Testis (tissue), 3 donors: ENCODE data around the gene PRDM13. TPM values are rescaled to one million over a fixed set of nuclear protein-coding genes. Genes with fewer than 3 reads are reported as not detected.

Experiments
- DNase-seq: peaks from one replicate; pipeline ENCODE4 v3.0.0-alpha.2; 2019
- H3K27ac ChIP-seq, 2 donors: fragments of 200-600 bp; sonication (generic); one replicate each; pipeline ENCODE4 v1.5.1; 2019
- H3K27me3 ChIP-seq: fragments of 200-600 bp; sonication (generic); one replicate; pipeline ENCODE4 v1.5.1; 2019
- H3K36me3 ChIP-seq: fragments of 200-600 bp; sonication (generic); one replicate; pipeline ENCODE4 v1.5.1; 2017; ENCODE audit warnings: low read depth; ENCODE audit errors: missing control alignments
- H3K4me1 ChIP-seq: fragments of 200-600 bp; sonication (generic); one replicate; pipeline ENCODE4 v1.5.1; 2019
- H3K4me3 ChIP-seq, 2 donors: fragments of 200-600 bp; sonication (generic); one replicate each; pipeline ENCODE4 v1.5.1; 2017 to 2019
- H3K9me3 ChIP-seq: fragments of 200-600 bp; sonication (generic); one replicate; pipeline ENCODE4 v1.5.1; 2017
- CTCF ChIP-seq, 3 experiments: fragments of 450-650 bp in 2 of 3; fragments of 200-600 bp in 1 of 3; sonication (generic) in 1 of 3; IDR thresholded peaks; one replicate each; pipeline ENCODE4 v1.5.1; 2016 to 2019; ENCODE audit warnings: antibody characterized with exemption in 3 of 3, mild to moderate bottlenecking in 2 of 3, moderate library complexity in 1 of 3
- POLR2A ChIP-seq: fragments of 450-650 bp; IDR thresholded peaks from one replicate; pipeline ENCODE4 v1.6.1; 2017; ENCODE audit warnings: antibody characterized with exemption, mild to moderate bottlenecking, moderate library complexity
- WGBS, 2 donors: methylation state at CpG; one replicate each; pipeline ENCODE4 v1.1.5; 2018; 5-methylcytosine and 5-hydroxymethylcytosine counted together
- intact Hi-C: fragments of 100-400 bp; cut with DNase I; formaldehyde crosslinking; loops from one replicate; pipeline ENCODE4 v1.15.1; 2023; ENCODE audit warnings: low total_unique reads
- polyA plus RNA-seq: library from polyadenylated mRNA; stranded (reverse); fragments of 350-450 nt; fragmentation: Illumina TruSeq; extraction: RNeasy Lipid Tissue Mini Kit (QIAGEN cat#74804); gene quantifications from one replicate; pipeline ENCODE4 v1.2.3, GENCODE V29; 2014; ENCODE audit warnings: low read depth, low replicate concordance; ENCODE audit not compliant: insufficient read depth
- total RNA-seq, 2 donors: library from RNA; depleted of rRNA; stranded (reverse); fragments of >200 nt; gene quantifications; one replicate each; pipeline ENCODE4 v1.2.3, GENCODE V29; 2016

The PRDM13 gene
- total and polyA plus RNA-seq, 3 donors from 2014 or later, result 0.16 to 1.0 (median 0.68) TPM

GRCh38 chr6:99587792-99588191 lies 18.8 kb upstream of the PRDM13 start:
- no peaks in the 10 kb centered on the region for H3K27me3 ChIP-seq
- intact Hi-C loops, result no loop called here
- WGBS, 2 donors, result 69 to 78% methylated on average over 4 of the region's 4 CpGs
- no peak for DNase-seq
- H3K9me3 ChIP-seq, result no peaks in the 10 kb centered on the region
- H3K27ac ChIP-seq, result no peak overlapping the region
- no peak overlapping the region for H3K4me3 ChIP-seq
- peaks cover 14% of the 10 kb centered on the region for H3K4me1 ChIP-seq
- TF ChIP-seq POLR2A (no peak), CTCF (IDR thresholded peaks at IDR 0.05) (no peak)
- H3K36me3 ChIP-seq, result no peaks in the 10 kb centered on the region

DNA sequence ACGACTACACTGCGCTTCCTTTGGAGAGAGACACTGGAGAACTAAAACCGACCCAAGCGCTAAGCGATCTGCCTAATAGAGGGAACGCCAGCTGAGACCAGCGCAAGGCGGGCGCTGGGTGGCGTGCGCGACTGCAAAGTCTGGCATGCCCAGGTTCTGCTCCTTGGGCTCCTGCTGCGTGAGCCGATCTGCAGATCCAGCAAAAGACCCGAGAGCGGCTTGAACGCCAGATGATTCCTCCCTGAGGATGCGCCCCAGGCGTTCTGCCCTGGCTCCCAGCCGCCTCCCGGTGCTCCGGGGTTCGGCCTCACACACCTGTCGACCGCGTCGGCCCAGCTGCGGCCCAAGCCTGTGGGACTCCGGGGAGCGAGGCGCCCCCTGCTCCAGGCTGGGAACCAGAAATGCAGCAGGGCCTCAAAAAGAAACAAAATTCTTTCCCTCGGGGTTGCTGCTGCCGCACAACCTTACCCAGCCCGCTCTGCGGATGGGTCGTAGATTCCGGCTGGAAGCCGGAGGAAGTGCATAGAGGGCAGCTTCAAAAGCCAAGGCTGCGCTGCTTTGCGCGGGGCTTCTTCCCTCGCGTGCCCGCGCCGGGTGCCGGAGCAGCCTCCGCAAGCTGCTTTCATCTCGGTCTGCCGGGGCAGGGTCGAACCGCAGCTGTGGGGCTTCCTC lies 17.9 kb upstream of the PRDM13 start:
- H3K27ac ChIP-seq, result no peak overlapping the region
- peaks cover 14% of the 10 kb centered on the region for H3K4me1 ChIP-seq
- H3K27me3 ChIP-seq, result no peaks in the 10 kb centered on the region
- 2 to 10% methylated on average over 15 to 40 of the region's 52 CpGs for WGBS, 2 donors
- TF ChIP-seq POLR2A (no peak), CTCF (IDR thresholded peaks at IDR 0.05) (no peak)
- DNase-seq, result peak; percentile 77
- peak overlapping the region; percentile 39 to 61 for H3K4me3 ChIP-seq
- no peaks in the 10 kb centered on the region for H3K36me3 ChIP-seq
- H3K9me3 ChIP-seq, result no peaks in the 10 kb centered on the region
- intact Hi-C loops, result no loop called here

- no peaks in the 10 kb centered on the region for H3K9me3 ChIP-seq
- H3K4me3 ChIP-seq, result peak overlapping the region; percentile 39 to 61
- intact Hi-C loops, result no loop called here
- 7 to 8% methylated on average over 16 to 21 of the region's 21 CpGs for WGBS, 2 donors
- TF ChIP-seq CTCF (IDR thresholded peaks at IDR 0.05) (no peak), POLR2A (no peak)
- no peaks in the 10 kb centered on the region for H3K36me3 ChIP-seq
- peaks cover 14% of the 10 kb centered on the region for H3K4me1 ChIP-seq
- no peak overlapping the region for H3K27ac ChIP-seq
- no peak for DNase-seq
- no peaks in the 10 kb centered on the region for H3K27me3 ChIP-seq
Measured at GRCh38 chr6:99589290-99589672, 17.4 kb upstream of the PRDM13 start.

- no peak for DNase-seq
- no peak overlapping the region for H3K4me3 ChIP-seq
- no peaks in the 10 kb centered on the region for H3K27me3 ChIP-seq
- TF ChIP-seq POLR2A (no peak), CTCF (IDR thresholded peaks at IDR 0.05) (no peak)
- no peaks in the 10 kb centered on the region for H3K9me3 ChIP-seq
- H3K4me1 ChIP-seq, result peaks cover 14% of the 10 kb centered on the region
- no peaks in the 10 kb centered on the region for H3K36me3 ChIP-seq
- intact Hi-C loops, result no loop called here
- 35 to 38% methylated on average over 10 of the region's 10 CpGs for WGBS, 2 donors
- no peak overlapping the region for H3K27ac ChIP-seq
Measured at GRCh38 chr6:99589907-99590493, 16.6 kb upstream of the PRDM13 start.
